IMR-90 (cell line): ENCODE results near the gene AZU1. TPM values are rescaled to one million over a fixed set of nuclear protein-coding genes. Genes with fewer than 3 reads are reported as not detected.

Experiments used
- ATAC-seq: fragments of 200-7000 bp; cut with Tn5 transposase; 2 replicates; pipeline ENCODE4 v1.9.1; 2020; ENCODE audit warnings: low read depth, mild to moderate bottlenecking, moderate library complexity
- BruUV-seq: library from RNA; stranded (reverse); fragments of 400-500 nt; replicated peaks from 2 replicates; lab custom pipeline; 2021; lab: Mats Ljungman, UMichigan
- CTCF ChIA-PET: fragments of 300-600 bp; formaldehyde crosslinking; extraction: SDS; loops from one replicate; lab custom pipeline; 2021; ENCODE audit warnings: antibody characterized with exemption; lab: Yijun Ruan, JAX
- POLR2A ChIA-PET: fragments of 300-600 bp; sonication (Branson Sonifier 250); formaldehyde crosslinking; loops from one replicate; lab custom pipeline; 2022; ENCODE audit warnings: antibody characterized with exemption; ENCODE audit not compliant: unreplicated experiment; lab: Charles Lee
- DNase-seq: peaks from one replicate; pipeline ENCODE4 v3.0.0; 2013
- H2AFZ ChIP-seq: replicated peaks from 2 replicates; pipeline ENCODE3; 2013; ENCODE audit warnings: low read length, mild to moderate bottlenecking; ENCODE audit not compliant: poor library complexity
- H2AK5ac ChIP-seq: 2 replicates; pipeline ENCODE4 v1.6.1; 2013; ENCODE audit warnings: low read depth, low read length, inconsistent platforms
- H2AK9ac ChIP-seq: replicated peaks from 2 replicates; pipeline ENCODE3; 2013; ENCODE audit warnings: mild to moderate bottlenecking, low read depth, low read length, moderate library complexity; ENCODE audit not compliant: poor library complexity
- H2BK120ac ChIP-seq: 2 replicates; pipeline ENCODE4 v1.6.1; 2013; ENCODE audit warnings: low read depth, low read length, inconsistent platforms
- H2BK15ac ChIP-seq: 3 replicates; pipeline ENCODE4 v1.6.1; 2013; ENCODE audit warnings: low read depth, low read length, inconsistent platforms
- H2BK20ac ChIP-seq: 2 replicates; pipeline ENCODE4 v1.6.1; 2013; ENCODE audit warnings: low read depth, mild to moderate bottlenecking, inconsistent platforms, low read length, moderate library complexity
- H2BK5ac ChIP-seq: 2 replicates; pipeline ENCODE4 v1.6.1; 2013; ENCODE audit warnings: mild to moderate bottlenecking, low read depth, low read length, inconsistent platforms; ENCODE audit not compliant: poor library complexity, severe bottlenecking
- H3K14ac ChIP-seq: replicated peaks from 2 replicates; pipeline ENCODE4 v1.6.1; 2013; ENCODE audit warnings: low read depth, low read length, inconsistent platforms
- H3K18ac ChIP-seq: 2 replicates; pipeline ENCODE4 v1.6.1; 2013; ENCODE audit warnings: low read depth, low read length, control low read depth
- H3K23ac ChIP-seq: 2 replicates; pipeline ENCODE4 v1.6.1; 2013; ENCODE audit warnings: low read depth, low read length, inconsistent platforms
- H3K27ac ChIP-seq: 2 replicates; pipeline ENCODE4 v1.5.1; 2013; ENCODE audit warnings: mild to moderate bottlenecking, control low read depth, low read length; ENCODE audit not compliant: insufficient read depth
- H3K27me3 ChIP-seq: 2 replicates; pipeline ENCODE4 v1.6.1; 2013; ENCODE audit warnings: low read length; ENCODE audit not compliant: control insufficient read depth, insufficient read depth
- H3K36me3 ChIP-seq: 2 replicates; pipeline ENCODE4 v1.6.1; 2013; ENCODE audit warnings: low read length, mixed read lengths; ENCODE audit not compliant: control insufficient read depth, insufficient read depth
- H3K4ac ChIP-seq: 2 replicates; pipeline ENCODE4 v1.6.1; 2013; ENCODE audit warnings: low read depth, low read length, inconsistent platforms
- H3K4me1 ChIP-seq: 2 replicates; pipeline ENCODE4 v1.6.1; 2013; ENCODE audit warnings: low read length, mixed read lengths; ENCODE audit not compliant: control insufficient read depth, insufficient read depth
- H3K4me2 ChIP-seq: 2 replicates; pipeline ENCODE4 v1.6.1; 2013; ENCODE audit warnings: low read depth, mild to moderate bottlenecking, control low read depth, low read length, moderate library complexity
- H3K4me3 ChIP-seq: 2 replicates; pipeline ENCODE4 v1.5.1; 2013; ENCODE audit warnings: low read depth, mild to moderate bottlenecking, control low read depth, low read length, moderate library complexity; ENCODE audit not compliant: insufficient read depth
- H3K56ac ChIP-seq: 2 replicates; pipeline ENCODE4 v1.6.1; 2013; ENCODE audit warnings: low read length, inconsistent platforms; ENCODE audit not compliant: insufficient read depth; ENCODE audit errors: extremely low read depth
- H3K79me1 ChIP-seq, 2 experiments: 2 replicates each; pipeline ENCODE4 v1.6.1; 2013; ENCODE audit warnings: low read length in 2 of 2, inconsistent platforms in 1 of 2, low read depth in 1 of 2
- H3K9ac ChIP-seq: 2 replicates; pipeline ENCODE4 v1.6.1; 2013; ENCODE audit warnings: low read depth, low read length, control low read depth
- H3K9me1 ChIP-seq: 2 replicates; pipeline ENCODE4 v1.6.1; 2013; ENCODE audit warnings: low read length, inconsistent platforms; ENCODE audit not compliant: insufficient read depth
- H3K9me3 ChIP-seq: 2 replicates; pipeline ENCODE4 v1.6.1; 2013; ENCODE audit warnings: low read length; ENCODE audit not compliant: control insufficient read depth, insufficient read depth
- H4K20me1 ChIP-seq: 2 replicates; pipeline ENCODE4 v1.6.1; 2013; ENCODE audit warnings: low read length, inconsistent platforms; ENCODE audit not compliant: insufficient read depth
- H4K5ac ChIP-seq: 2 replicates; pipeline ENCODE4 v1.6.1; 2013; ENCODE audit warnings: mild to moderate bottlenecking, low read depth, low read length, control low read depth
- H4K8ac ChIP-seq, 2 experiments: 2 replicates each; pipeline ENCODE4 v1.6.1; 2013; ENCODE audit warnings: low read depth in 2 of 2, low read length in 2 of 2, control low read depth in 1 of 2, inconsistent platforms in 1 of 2
- H4K91ac ChIP-seq: 2 replicates; pipeline ENCODE4 v1.6.1; 2013; ENCODE audit warnings: low read depth, low read length, inconsistent platforms; ENCODE audit not compliant: insufficient read depth
- BHLHE40 ChIP-seq: fragments of 150-350 bp; IDR thresholded peaks from 2 replicates; pipeline ENCODE4 v1.6.1; 2016; ENCODE audit warnings: mild to moderate bottlenecking, low read depth, low read length
- CEBPB ChIP-seq: IDR thresholded peaks from 2 replicates; pipeline ENCODE4 v1.6.1; 2012; ENCODE audit warnings: low read depth, low read length, improper control_type of control experiment
- CHD1 ChIP-seq: IDR thresholded peaks from 2 replicates; pipeline ENCODE4 v1.6.1; 2012; ENCODE audit warnings: low read depth, low read length, improper control_type of control experiment
- CTCF ChIP-seq: conservative IDR thresholded peaks from 2 replicates; pipeline ENCODE4 v1.5.1; 2012; ENCODE audit warnings: mild to moderate bottlenecking, low read depth, low read length, improper control_type of control experiment
- FOS ChIP-seq: fragments of 150-350 bp; IDR thresholded peaks from 2 replicates; pipeline ENCODE4 v1.6.1; 2016; ENCODE audit warnings: low read depth, low read length
- MAFK ChIP-seq: IDR thresholded peaks from 2 replicates; pipeline ENCODE4 v1.6.1; 2012; ENCODE audit warnings: low read depth, low read length, improper control_type of control experiment
- MAZ ChIP-seq: IDR thresholded peaks from 2 replicates; pipeline ENCODE4 v1.6.1; 2012; ENCODE audit warnings: low read depth, mild to moderate bottlenecking, low read length, improper control_type of control experiment, moderate library complexity, borderline replicate concordance
- MXI1 ChIP-seq: IDR thresholded peaks from 2 replicates; pipeline ENCODE4 v1.6.1; 2012; ENCODE audit warnings: low read depth, mild to moderate bottlenecking, low read length, moderate library complexity, borderline replicate concordance
- NFE2L2 ChIP-seq: fragments of 150-350 bp; IDR thresholded peaks from 2 replicates; pipeline ENCODE4 v1.6.1; 2016; ENCODE audit warnings: low read depth, mild to moderate bottlenecking, low read length
- POLR2A ChIP-seq: IDR thresholded peaks from 2 replicates; pipeline ENCODE4 v1.6.1; 2012; ENCODE audit warnings: mild to moderate bottlenecking, low read depth, low read length
- RAD21 ChIP-seq: IDR thresholded peaks from 2 replicates; pipeline ENCODE4 v1.6.1; 2012; ENCODE audit warnings: low read length, improper control_type of control experiment
- RCOR1 ChIP-seq: IDR thresholded peaks from 2 replicates; pipeline ENCODE4 v1.6.1; 2012; ENCODE audit warnings: mild to moderate bottlenecking, low read length, improper control_type of control experiment; ENCODE audit not compliant: insufficient replicate concordance
- RFX5 ChIP-seq: IDR thresholded peaks from 2 replicates; pipeline ENCODE4 v1.8.0; 2012; ENCODE audit warnings: low read depth, mild to moderate bottlenecking, low read length, moderate library complexity
- SMC3 ChIP-seq: fragments of 150-350 bp; IDR thresholded peaks from 2 replicates; pipeline ENCODE4 v1.6.1; 2016; ENCODE audit warnings: low read depth, mild to moderate bottlenecking, antibody characterized with exemption, low read length, moderate library complexity
- WGBS, 2 experiments: methylation state at CpG; one replicate each; pipeline versions ENCODE4 v1.1.5 to v1.1.7; 2013; ENCODE audit warnings: missing lambda C conversion rate in 2 of 2; ENCODE audit not compliant: insufficient read length in 1 of 2; ENCODE audit errors: extremely low coverage in 2 of 2; 5-methylcytosine and 5-hydroxymethylcytosine counted together
- dilution Hi-C: fragments of 300-500 bp; cut with HindIII; formaldehyde crosslinking; loops from one replicate; pipeline ENCODE4 v1.14.3; 2018; ENCODE audit warnings: low sequenced_read_pairs; ENCODE audit not compliant: unreplicated experiment
- in situ Hi-C: fragments of 300-500 bp; cut with MboI; formaldehyde crosslinking; loops from 3 replicates; pipeline ENCODE4 v1.14.3; 2019; ENCODE audit warnings: low sequenced_read_pairs, inconsistent platforms, mixed read lengths
- intact Hi-C: fragments of 100-400 bp; cut with micrococcal nuclease; formaldehyde crosslinking; loops from 2 replicates; pipeline ENCODE4 v1.10.0; 2022
- polyA plus RNA-seq, 3 experiments: library from polyadenylated mRNA; depleted of rRNA; stranded (reverse); fragments of >200 nt; gene quantifications; 2 replicates each; pipeline ENCODE4 v1.2.3, GENCODE V29; 2012; ENCODE audit warnings: low replicate concordance in 1 of 3
- total RNA-seq: library from RNA; depleted of rRNA; stranded (reverse); fragments of >200 nt; gene quantifications from 2 replicates; pipeline ENCODE4 v1.2.3, GENCODE V29; 2012
- TF ChIP-seq, protein P1 (sequence below): fragments of 150-350 bp; IDR thresholded peaks from 2 replicates; pipeline ENCODE4 v1.6.1; 2017; ENCODE audit warnings: mild to moderate bottlenecking, antibody characterized with exemption, low read length, low read depth
- TF ChIP-seq, protein P2 (sequence below): fragments of 150-350 bp; IDR thresholded peaks from 2 replicates; pipeline ENCODE4 v1.6.1; 2016; ENCODE audit warnings: low read depth, mild to moderate bottlenecking, low read length, moderate library complexity, borderline replicate concordance

The AZU1 gene
- total and polyA plus RNA-seq, 2 of the 4 experiments (the other 2 are of a cell fraction) = 0.12 TPM; not detected in 1

- 89% methylated on average over 24 of the region's 37 CpGs; no CpG with 5 or more reads in 1 of the 2 experiments for WGBS, 2 experiments
Measured at GRCh38 chr19:879711-880438, 52.2 kb downstream of the AZU1 start.

More at GRCh38 chr19:879711-880438, 52.2 kb downstream of the AZU1 start:
- ATAC-seq (no peak), DNase-seq (no peak)
- Histone ChIP-seq H2BK120ac (no peak overlapping the region), H3K4ac (no peak overlapping the region), H3K14ac (no peak overlapping the region), H3K9ac (no peak overlapping the region), H4K91ac (no peak overlapping the region), H3K56ac (no peak overlapping the region), H2AK5ac (no peak overlapping the region), H4K20me1 (peaks cover 10% of the 10 kb centered on the region), H4K5ac (no peak overlapping the region), H2BK15ac (no peak overlapping the region), H3K23ac (no peak overlapping the region), H3K9me3 (no peaks in the 10 kb centered on the region), H3K36me3 (peaks cover 70% of the 10 kb centered on the region), H3K79me1 (peaks cover 0 to 7% of the 10 kb centered on the region in 2 experiments; a peak in 1 of 4 replicates), H3K18ac (no peak overlapping the region), H3K27me3 (no peaks in the 10 kb centered on the region), H3K4me2 (no peak overlapping the region), H2BK20ac (no peak overlapping the region), H2AFZ (no peak overlapping the region), H3K4me1 (no peaks in the 10 kb centered on the region), H4K8ac (no peak overlapping the region), H3K27ac (no peak overlapping the region), H3K4me3 (no peak overlapping the region), H2BK5ac (no peak overlapping the region), H3K9me1 (no peaks in the 10 kb centered on the region), H2AK9ac (no peak overlapping the region)
- in situ Hi-C loops (no loop called here), intact Hi-C loops (no loop called here), dilution Hi-C loops (no loop called here)
- BruUV-seq = no TSS peak
- ChIA-PET POLR2A (interaction anchor here (0.6 kb wide), 1 partner anchor 31 kb away, joined by 4 read pairs; no protein-coding TSS in a partner anchor), CTCF (no interaction called here)
- TF ChIP-seq NFE2L2 (no peak), RCOR1 (no peak), SMC3 (no peak), BHLHE40 (no peak), RAD21 (no peak), RFX5 (no peak), MAFK (no peak), CTCF (no peak), POLR2A (no peak), FOS (no peak), MXI1 (no peak), MAZ (no peak), CEBPB (no peak), CHD1 (no peak)
- TF ChIP-seq, protein P1, sequence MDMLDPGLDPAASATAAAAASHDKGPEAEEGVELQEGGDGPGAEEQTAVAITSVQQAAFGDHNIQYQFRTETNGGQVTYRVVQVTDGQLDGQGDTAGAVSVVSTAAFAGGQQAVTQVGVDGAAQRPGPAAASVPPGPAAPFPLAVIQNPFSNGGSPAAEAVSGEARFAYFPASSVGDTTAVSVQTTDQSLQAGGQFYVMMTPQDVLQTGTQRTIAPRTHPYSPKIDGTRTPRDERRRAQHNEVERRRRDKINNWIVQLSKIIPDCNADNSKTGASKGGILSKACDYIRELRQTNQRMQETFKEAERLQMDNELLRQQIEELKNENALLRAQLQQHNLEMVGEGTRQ = no peak
- TF ChIP-seq, protein P2, sequence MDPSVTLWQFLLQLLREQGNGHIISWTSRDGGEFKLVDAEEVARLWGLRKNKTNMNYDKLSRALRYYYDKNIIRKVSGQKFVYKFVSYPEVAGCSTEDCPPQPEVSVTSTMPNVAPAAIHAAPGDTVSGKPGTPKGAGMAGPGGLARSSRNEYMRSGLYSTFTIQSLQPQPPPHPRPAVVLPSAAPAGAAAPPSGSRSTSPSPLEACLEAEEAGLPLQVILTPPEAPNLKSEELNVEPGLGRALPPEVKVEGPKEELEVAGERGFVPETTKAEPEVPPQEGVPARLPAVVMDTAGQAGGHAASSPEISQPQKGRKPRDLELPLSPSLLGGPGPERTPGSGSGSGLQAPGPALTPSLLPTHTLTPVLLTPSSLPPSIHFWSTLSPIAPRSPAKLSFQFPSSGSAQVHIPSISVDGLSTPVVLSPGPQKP = no peak
